A549 (cell line): Measurements from ENCODE around the gene NRXN2. TPM values are rescaled to one million over a fixed set of nuclear protein-coding genes. Genes with fewer than 3 reads are reported as not detected.

Experiments
- ATAC-seq, 2 experiments: fragments of 200-7000 bp in 1 of 2; fragments of >200 bp in 1 of 2; cut with Nextera tagmentation in 1 of 2; cut with Tn5 transposase in 1 of 2; 3 replicates each; pipeline versions ENCODE4 v1.8.0 to v1.9.1; 2018 to 2020; ENCODE audit warnings: mild to moderate bottlenecking in 1 of 2, moderate library complexity in 1 of 2
- CTCF ChIA-PET: fragments of 300-600 bp; sonication (Branson Sonifier 250); formaldehyde crosslinking; extraction: SDS; loops from one replicate; lab custom pipeline; 2021; ENCODE audit warnings: antibody characterized with exemption, inconsistent platforms; lab: Yijun Ruan, JAX
- POLR2A ChIA-PET: fragments of 350-600 bp; formaldehyde crosslinking; extraction: SDS; loops from one replicate; lab custom pipeline; 2021; ENCODE audit warnings: antibody characterized with exemption, inconsistent platforms; lab: Yijun Ruan, JAX
- DNase-seq, 2 experiments: peaks; one replicate each; pipeline versions ENCODE4 v3.0.0 to v3.0.0-alpha.2; 2011 to 2016; ENCODE audit warnings: low read depth in 1 of 2, low spot score in 1 of 2
- FAIRE-seq: peaks from 2 replicates; lab custom pipeline; 2011; peaks lifted over from hg19 to GRCh38; lab: Jason Lieb, UNC
- H3K27ac ChIP-seq, 2 experiments: fragments of >200 bp; sonication (Bioruptor Twin); formaldehyde crosslinking; 3 replicates each; pipeline ENCODE4 v1.5.1; 2016 to 2017
- H3K4me1 ChIP-seq: fragments of >200 bp; sonication (Bioruptor Twin); formaldehyde crosslinking; 3 replicates; pipeline ENCODE4 v1.6.1; 2016
- H3K4me2 ChIP-seq: fragments of >200 bp; sonication (Bioruptor Twin); formaldehyde crosslinking; 3 replicates; pipeline ENCODE4 v1.6.1; 2016
- H3K4me3 ChIP-seq: fragments of >200 bp; sonication (Bioruptor Twin); formaldehyde crosslinking; 3 replicates; pipeline ENCODE4 v1.5.1; 2016
- H3K9me3 ChIP-seq: fragments of >200 bp; sonication (Bioruptor Twin); formaldehyde crosslinking; 3 replicates; pipeline ENCODE4 v1.6.1; 2016
- ATOH8 ChIP-seq: fragments of 250-450 bp; sonication (Bioruptor Pico); IDR thresholded peaks from 2 replicates; pipeline ENCODE4 v1.5.0; 2020; ENCODE audit warnings: low read depth, mild to moderate bottlenecking, moderate library complexity
- BHLHE40 ChIP-seq: IDR thresholded peaks from 2 replicates; pipeline ENCODE4 v1.6.1; 2012; ENCODE audit warnings: low read depth, low read length, inconsistent platforms
- CEBPB ChIP-seq, 2 experiments: fragments of >200 bp in 1 of 2; sonication (Bioruptor Twin) in 1 of 2; formaldehyde crosslinking in 1 of 2; IDR thresholded peaks; 2 replicates each; pipeline ENCODE4 v1.6.1; 2012 to 2016
- EHF ChIP-seq: fragments of 250-450 bp; sonication (Bioruptor Pico); IDR thresholded peaks from 2 replicates; pipeline ENCODE4 v1.5.0; 2020; ENCODE audit warnings: mild to moderate bottlenecking
- EP300 ChIP-seq, 2 experiments: fragments of >200 bp; sonication (Bioruptor Twin); formaldehyde crosslinking; IDR thresholded peaks; 2 replicates in 1 of 2; 3 replicates in 1 of 2; pipeline ENCODE4 v1.6.1; 2016 to 2017
- ESRRA ChIP-seq: fragments of 150-350 bp; IDR thresholded peaks from 2 replicates; pipeline ENCODE4 v1.6.1; 2014; ENCODE audit warnings: mild to moderate bottlenecking, low read length, borderline replicate concordance
- FOSB ChIP-seq: fragments of 250-450 bp; sonication (Bioruptor Pico); IDR thresholded peaks from 2 replicates; pipeline ENCODE4 v1.5.0; 2020; ENCODE audit warnings: mild to moderate bottlenecking, moderate library complexity
- HDAC2 ChIP-seq: fragments of 200-600 bp; sonication (generic); IDR thresholded peaks from 2 replicates; pipeline ENCODE4 v1.6.1; 2016
- HEYL ChIP-seq: fragments of 250-450 bp; sonication (Bioruptor Pico); IDR thresholded peaks from 2 replicates; pipeline ENCODE4 v1.8.0; 2021; ENCODE audit warnings: mild to moderate bottlenecking, moderate library complexity
- HOXA7 ChIP-seq: fragments of 250-450 bp; sonication (Bioruptor Pico); IDR thresholded peaks from 2 replicates; pipeline ENCODE4 v1.5.0; 2020; ENCODE audit warnings: mild to moderate bottlenecking, moderate library complexity
- HOXB13 ChIP-seq: fragments of 250-450 bp; sonication (Bioruptor Pico); IDR thresholded peaks from 2 replicates; pipeline ENCODE4 v1.5.0; 2020; ENCODE audit warnings: low read depth, mild to moderate bottlenecking, moderate library complexity
- JUNB ChIP-seq: fragments of >200 bp; sonication (Bioruptor Twin); formaldehyde crosslinking; IDR thresholded peaks from 2 replicates; pipeline ENCODE4 v1.6.1; 2016
- KDM5A ChIP-seq: fragments of 200-600 bp; sonication (generic); IDR thresholded peaks from 2 replicates; pipeline ENCODE4 v1.6.1; 2016; ENCODE audit warnings: antibody characterized with exemption, mild to moderate bottlenecking
- MAFK ChIP-seq: fragments of 450-650 bp; IDR thresholded peaks from 2 replicates; pipeline ENCODE4 v1.6.1; 2014; ENCODE audit not compliant: partially characterized antibody
- MYC ChIP-seq: IDR thresholded peaks from 2 replicates; pipeline ENCODE4 v1.6.1; 2012; ENCODE audit warnings: mild to moderate bottlenecking, inconsistent platforms, low read length, improper control_type of control experiment, borderline replicate concordance
- NFE2L2 ChIP-seq: fragments of 150-350 bp; conservative IDR thresholded peaks from 2 replicates; pipeline ENCODE4 v1.6.1; 2014; ENCODE audit warnings: low read length
- NR3C1 ChIP-seq: fragments of >200 bp; sonication (Bioruptor Twin); formaldehyde crosslinking; IDR thresholded peaks from 3 replicates; pipeline ENCODE4 v1.6.1; 2017
- PHF8 ChIP-seq: fragments of 200-600 bp; sonication (generic); IDR thresholded peaks from 2 replicates; pipeline ENCODE4 v1.6.1; 2016; ENCODE audit warnings: low read depth, mild to moderate bottlenecking, antibody characterized with exemption, moderate library complexity, borderline replicate concordance
- POLR2A ChIP-seq: IDR thresholded peaks from 2 replicates; pipeline ENCODE4 v1.6.1; 2012; ENCODE audit warnings: mild to moderate bottlenecking, low read length
- POLR2AphosphoS2 ChIP-seq: conservative IDR thresholded peaks from 2 replicates; pipeline ENCODE4 v1.6.1; 2012; ENCODE audit warnings: low read length, improper control_type of control experiment, inconsistent platforms
- RAD21 ChIP-seq, 2 experiments: fragments of >200 bp in 1 of 2; sonication (Bioruptor Twin) in 1 of 2; formaldehyde crosslinking in 1 of 2; IDR thresholded peaks in 1 of 2; conservative IDR thresholded peaks in 1 of 2; 2 replicates in 1 of 2; 3 replicates in 1 of 2; pipeline ENCODE4 v1.6.1; 2012 to 2018; ENCODE audit warnings: inconsistent platforms in 1 of 2
- RCOR1 ChIP-seq: fragments of 150-350 bp; IDR thresholded peaks from 2 replicates; pipeline ENCODE4 v1.6.1; 2014; ENCODE audit warnings: antibody characterized with exemption, low read length, low read depth
- REST ChIP-seq: fragments of 200-600 bp; sonication (generic); IDR thresholded peaks from 2 replicates; pipeline ENCODE4 v1.6.1; 2016; ENCODE audit warnings: antibody characterized with exemption, mild to moderate bottlenecking, moderate library complexity
- SMC3 ChIP-seq: fragments of >200 bp; sonication (Bioruptor Twin); formaldehyde crosslinking; IDR thresholded peaks from 3 replicates; pipeline ENCODE4 v1.6.1; 2018; ENCODE audit warnings: inconsistent platforms
- SREBF2 ChIP-seq: fragments of 450-650 bp; IDR thresholded peaks from 2 replicates; pipeline ENCODE4 v1.6.1; 2014; ENCODE audit warnings: mild to moderate bottlenecking, moderate library complexity
- TP53 ChIP-seq: fragments of 250-450 bp; sonication (Bioruptor Pico); IDR thresholded peaks from 2 replicates; pipeline ENCODE4 v1.5.0; 2021; ENCODE audit warnings: mild to moderate bottlenecking, moderate library complexity
- ZC3H11A ChIP-seq: fragments of 450-650 bp; IDR thresholded peaks from 2 replicates; pipeline ENCODE4 v1.6.1; 2014; ENCODE audit warnings: antibody characterized with exemption, mild to moderate bottlenecking
- ZNF302 ChIP-seq: fragments of 250-450 bp; sonication (Bioruptor Pico); IDR thresholded peaks from 2 replicates; pipeline ENCODE4 v1.9.0; 2021; ENCODE audit warnings: inconsistent platforms, mild to moderate bottlenecking, moderate library complexity
- WGBS: methylation state at CpG from one replicate; pipeline ENCODE4 v1.1.6; 2017; ENCODE audit errors: missing lambda C conversion rate; 5-methylcytosine and 5-hydroxymethylcytosine counted together
- polyA minus RNA-seq: library from RNA; depleted of rRNA, polyadenylated mRNA; stranded (reverse); fragments of >200 nt; gene quantifications from 2 replicates; pipeline ENCODE4 v1.2.3, GENCODE V29; 2011; rRNA and poly(A)+ RNA removed
- polyA plus RNA-seq, 4 experiments: library from polyadenylated mRNA; depleted of rRNA in 3 of 4; stranded (reverse); fragments of >200 nt; fragmentation: RNase III in 1 of 4; extraction: RNeasy Plus Mini Kit Qiagen cat#74134 plus additional on column Dnase treatment in 1 of 4; gene quantifications; 2 replicates in 3 of 4; 3 replicates in 1 of 4; pipeline ENCODE4 v1.2.3, GENCODE V29; 2011 to 2017
- TF ChIP-seq, protein P1 (sequence below): fragments of >200 bp; sonication (Bioruptor Twin); formaldehyde crosslinking; IDR thresholded peaks from 3 replicates; pipeline ENCODE4 v1.6.1; 2016
- TF ChIP-seq, protein P2 (sequence below): fragments of >200 bp; sonication (Bioruptor Twin); formaldehyde crosslinking; IDR thresholded peaks from 2 replicates; pipeline ENCODE4 v1.6.1; 2016
- TF ChIP-seq, protein P3 (sequence below): fragments of 450-650 bp; IDR thresholded peaks from 2 replicates; pipeline ENCODE4 v1.6.1; 2014; ENCODE audit warnings: antibody characterized with exemption
- TF ChIP-seq, protein P4 (sequence below): fragments of >200 bp; sonication (Bioruptor Twin); formaldehyde crosslinking; IDR thresholded peaks from 3 replicates; pipeline ENCODE4 v1.5.1; 2016

Gene NRXN2
- not detected in 2 replicates for polyA plus RNA-seq (2011; rRNA removed)
- 0.06 and 0.11 TPM in 2 replicates for polyA plus RNA-seq (2012; cell fraction: cytosol; rRNA removed)
- polyA plus RNA-seq (2012; cell fraction: nucleus; rRNA removed) = 0.01 and 0.02 TPM in 2 replicates
- polyA plus RNA-seq (2017; fragmentation: RNase III; extraction: RNeasy Plus Mini Kit Qiagen cat#74134 plus additional on column Dnase treatment) = 0.04 to 0.17 TPM (median 0.07 TPM) in 3 replicates
- polyA minus RNA-seq = not detected in 2 replicates

DNA sequence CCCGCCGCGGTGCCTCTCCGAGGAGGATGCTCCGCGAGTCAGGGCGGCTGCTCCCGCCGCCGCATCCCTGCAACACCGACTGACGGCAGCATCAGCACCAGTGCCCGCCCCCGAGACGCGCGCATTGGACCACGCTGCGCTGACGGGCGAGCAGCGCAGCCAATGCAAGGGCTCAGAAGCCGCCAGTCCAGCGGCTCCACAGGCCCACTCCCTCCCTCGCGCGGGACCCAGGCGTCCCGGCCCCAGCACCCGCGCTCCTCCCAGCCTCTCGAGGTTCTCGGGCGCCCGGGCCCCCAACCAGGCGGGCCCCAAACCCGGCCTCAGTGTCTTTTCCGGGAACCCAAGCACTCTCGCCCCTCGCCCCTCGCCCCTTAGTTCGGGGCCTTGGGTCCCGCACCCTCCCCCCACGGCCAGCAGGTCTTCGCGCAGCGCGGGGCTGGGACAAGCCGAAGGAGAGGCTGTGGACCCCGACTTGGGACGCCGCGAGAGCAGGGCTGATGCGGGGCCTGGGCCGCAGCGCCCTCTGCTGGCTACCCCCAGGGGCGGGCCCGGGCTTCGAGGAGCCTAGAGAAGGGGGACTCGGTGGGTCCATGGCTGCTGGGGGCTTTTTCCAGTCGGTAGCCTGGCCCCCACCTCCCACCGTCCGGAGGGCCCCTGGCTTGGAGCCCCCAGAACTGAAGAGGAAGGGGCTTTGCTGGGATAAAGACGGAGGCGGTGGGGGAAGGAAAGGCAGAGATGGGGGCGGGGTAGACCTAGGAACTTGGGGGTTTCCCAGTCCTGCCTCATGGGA lies at the start of gene NRXN2:
Gene NRXN2, minus strand, starts transcription at position 81 of the 790 bp plus-strand sequence. CDS start 9,498 bp downstream, outside the sequence.
- FAIRE-seq (no peak), ATAC-seq (peak; percentile 90 to 98), DNase-seq (peak; percentile 88 to 98)
- peak within 1 kb of the TSS; percentile 88 to 95 for H3K27ac ChIP-seq
- CTCF ChIA-PET = interaction anchor here (0.6 to 2.0 kb wide), 3 partner anchors 10 to 64 kb away, joined by 4 to 16 read pairs (median 7); no protein-coding TSS in a partner anchor
- 0% methylated on average over 14 of the region's 66 CpGs for WGBS
- POLR2A ChIA-PET = no interaction called here
- no peaks in the 10 kb centered on the region for H3K9me3 ChIP-seq
- H3K4me2 ChIP-seq = peak within 1 kb of the TSS; percentile 100
- H3K4me1 ChIP-seq = peaks cover 18% of the 10 kb centered on the region; the same call in 2 of the 3 replicates
- H3K4me3 ChIP-seq = peak within 1 kb of the TSS; percentile 94
- peak; percentile 71 for TF ChIP-seq PHF8
- no peak for TF ChIP-seq KDM5A
- TF ChIP-seq REST = peak; percentile 54
- no peak for TF ChIP-seq ATOH8 (CRISPR knock-in tag)
- no peak for TF ChIP-seq ZC3H11A
- TF ChIP-seq MYC = no peak
- no peak for TF ChIP-seq HDAC2
- no peak for TF ChIP-seq SREBF2
- no peak for TF ChIP-seq JUNB
- TF ChIP-seq CEBPB (IDR thresholded peaks at IDR 0.05) = no peak
- TF ChIP-seq BHLHE40 = no peak
- TF ChIP-seq POLR2A = no peak
- TF ChIP-seq, protein P1, sequence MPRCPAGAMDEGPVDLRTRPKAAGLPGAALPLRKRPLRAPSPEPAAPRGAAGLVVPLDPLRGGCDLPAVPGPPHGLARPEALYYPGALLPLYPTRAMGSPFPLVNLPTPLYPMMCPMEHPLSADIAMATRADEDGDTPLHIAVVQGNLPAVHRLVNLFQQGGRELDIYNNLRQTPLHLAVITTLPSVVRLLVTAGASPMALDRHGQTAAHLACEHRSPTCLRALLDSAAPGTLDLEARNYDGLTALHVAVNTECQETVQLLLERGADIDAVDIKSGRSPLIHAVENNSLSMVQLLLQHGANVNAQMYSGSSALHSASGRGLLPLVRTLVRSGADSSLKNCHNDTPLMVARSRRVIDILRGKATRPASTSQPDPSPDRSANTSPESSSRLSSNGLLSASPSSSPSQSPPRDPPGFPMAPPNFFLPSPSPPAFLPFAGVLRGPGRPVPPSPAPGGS = no peak
- TF ChIP-seq, protein P2, sequence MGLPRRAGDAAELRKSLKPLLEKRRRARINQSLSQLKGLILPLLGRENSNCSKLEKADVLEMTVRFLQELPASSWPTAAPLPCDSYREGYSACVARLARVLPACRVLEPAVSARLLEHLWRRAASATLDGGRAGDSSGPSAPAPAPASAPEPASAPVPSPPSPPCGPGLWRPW = no peak
- TF ChIP-seq RCOR1 = no peak
- TF ChIP-seq, protein P3, sequence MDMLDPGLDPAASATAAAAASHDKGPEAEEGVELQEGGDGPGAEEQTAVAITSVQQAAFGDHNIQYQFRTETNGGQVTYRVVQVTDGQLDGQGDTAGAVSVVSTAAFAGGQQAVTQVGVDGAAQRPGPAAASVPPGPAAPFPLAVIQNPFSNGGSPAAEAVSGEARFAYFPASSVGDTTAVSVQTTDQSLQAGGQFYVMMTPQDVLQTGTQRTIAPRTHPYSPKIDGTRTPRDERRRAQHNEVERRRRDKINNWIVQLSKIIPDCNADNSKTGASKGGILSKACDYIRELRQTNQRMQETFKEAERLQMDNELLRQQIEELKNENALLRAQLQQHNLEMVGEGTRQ = no peak
- TF ChIP-seq HEYL = no peak
- no peak for TF ChIP-seq POLR2AphosphoS2
- no peak for TF ChIP-seq NFE2L2
- TF ChIP-seq NR3C1 = no peak
- TF ChIP-seq ZNF302 (CRISPR knock-in tag) = no peak
- TF ChIP-seq RAD21 (conservative IDR thresholded peaks at IDR 0.05 in 1 of 2, IDR thresholded peaks at IDR 0.05 in 1 of 2) = peak; percentile 54 to 75; a peak in 4 of 5 replicates
- TF ChIP-seq TP53 = no peak
- TF ChIP-seq MAFK = no peak
- no peak for TF ChIP-seq EHF
- TF ChIP-seq ESRRA = no peak
- TF ChIP-seq HOXA7 (CRISPR knock-in tag) = no peak
- no peak for TF ChIP-seq EP300 (IDR thresholded peaks at IDR 0.05)
- TF ChIP-seq, protein P4, sequence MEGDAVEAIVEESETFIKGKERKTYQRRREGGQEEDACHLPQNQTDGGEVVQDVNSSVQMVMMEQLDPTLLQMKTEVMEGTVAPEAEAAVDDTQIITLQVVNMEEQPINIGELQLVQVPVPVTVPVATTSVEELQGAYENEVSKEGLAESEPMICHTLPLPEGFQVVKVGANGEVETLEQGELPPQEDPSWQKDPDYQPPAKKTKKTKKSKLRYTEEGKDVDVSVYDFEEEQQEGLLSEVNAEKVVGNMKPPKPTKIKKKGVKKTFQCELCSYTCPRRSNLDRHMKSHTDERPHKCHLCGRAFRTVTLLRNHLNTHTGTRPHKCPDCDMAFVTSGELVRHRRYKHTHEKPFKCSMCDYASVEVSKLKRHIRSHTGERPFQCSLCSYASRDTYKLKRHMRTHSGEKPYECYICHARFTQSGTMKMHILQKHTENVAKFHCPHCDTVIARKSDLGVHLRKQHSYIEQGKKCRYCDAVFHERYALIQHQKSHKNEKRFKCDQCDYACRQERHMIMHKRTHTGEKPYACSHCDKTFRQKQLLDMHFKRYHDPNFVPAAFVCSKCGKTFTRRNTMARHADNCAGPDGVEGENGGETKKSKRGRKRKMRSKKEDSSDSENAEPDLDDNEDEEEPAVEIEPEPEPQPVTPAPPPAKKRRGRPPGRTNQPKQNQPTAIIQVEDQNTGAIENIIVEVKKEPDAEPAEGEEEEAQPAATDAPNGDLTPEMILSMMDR = peak; percentile 96
- no peak for TF ChIP-seq FOSB (CRISPR knock-in tag)
- no peak for TF ChIP-seq HOXB13 (CRISPR knock-in tag)
- TF ChIP-seq SMC3 = peak; percentile 86
